ENCODE measurements around the gene CD27. TPM values are rescaled to one million over a fixed set of nuclear protein-coding genes. Genes with fewer than 3 reads are reported as not detected.

CD27 gene
- total and polyA plus RNA-seq, 2 of the 13 experiments (the other 11 are each of a cell fraction or from before 2014, with no cell fraction given): 0.12 TPM; not detected in 1

- TF ChIP-seq CBX5 (CRISPR knock-in tag; IDR thresholded peaks at IDR 0.05; ENCODE audit: borderline replicate concordance) (no peak; the same call in 1 of the 2 replicates), ZMYM4 (CRISPR knock-in tag; IDR thresholded peaks at IDR 0.05) (peak; percentile 61), TFAP4 (IDR thresholded peaks at IDR 0.05; ENCODE audit: borderline replicate concordance, low read depth) (peak; percentile 82; the same call in 1 of the 2 replicates), PLSCR1 (CRISPR knock-in tag; IDR thresholded peaks at IDR 0.05; ENCODE audit: borderline replicate concordance) (no peak), MXD3 (CRISPR knock-in tag; IDR thresholded peaks at IDR 0.05) (no peak), ZNF784 (CRISPR knock-in tag; IDR thresholded peaks at IDR 0.05; ENCODE audit: borderline replicate concordance) (0 out of 2 replicates have a peak, but pooled peaks have one; percentile 10), HMGXB4 (CRISPR knock-in tag; IDR thresholded peaks at IDR 0.05; ENCODE audit: borderline replicate concordance in 1 of 2, low read depth in 1 of 2) (peak in 1 of 2 experiments; percentile 67; a peak in 3 of 4 replicates), ZNF230 (CRISPR knock-in tag; IDR thresholded peaks at IDR 0.05) (0 out of 2 replicates have a peak, but pooled peaks have one; percentile 65), EEA1 (CRISPR knock-in tag; IDR thresholded peaks at IDR 0.05; ENCODE audit: borderline replicate concordance) (0 out of 2 replicates have a peak, but pooled peaks have one; percentile 52), ZNF205 (CRISPR knock-in tag; IDR thresholded peaks at IDR 0.05) (peak; percentile 16; the same call in 1 of the 2 replicates), ZNF512B (CRISPR knock-in tag; IDR thresholded peaks at IDR 0.05; ENCODE audit: borderline replicate concordance) (no peak), SSRP1 (CRISPR knock-in tag; IDR thresholded peaks at IDR 0.05) (no peak), E2F5 (CRISPR knock-in tag; conservative IDR thresholded peaks at IDR 0.05) (no peak), ZBTB14 (CRISPR knock-in tag; IDR thresholded peaks at IDR 0.05) (no peak), ZNF879 (CRISPR knock-in tag; IDR thresholded peaks at IDR 0.05) (no peak), JDP2 (CRISPR knock-in tag; IDR thresholded peaks at IDR 0.05; ENCODE audit: borderline replicate concordance) (no peak), ZNF775 (CRISPR knock-in tag; IDR thresholded peaks at IDR 0.05; ENCODE audit: borderline replicate concordance) (no peak), RBFOX2 (IDR thresholded peaks at IDR 0.05; ENCODE audit: low read depth, low read length) (peak; percentile 86)
Observed at GRCh38 chr12:6492838-6493496, 48.2 kb downstream of the CD27 start, which contains the start of gene MRPL51 (continued).
